Activated CD4-positive, CD25-positive, alpha-beta regulatory T cell treated with anti-CD3 and anti-CD28 coated beads, Interleukin-2, amount 50 U/mL, for 16 hours (primary cell): ENCODE results near the gene LRP11.
"Not testable (repeated sequence)": the region's sequence is repeated elsewhere in the genome, so short reads cannot be mapped to it uniquely, and the experiment has no call there.

ENCODE experiments used
- DNase-seq: peaks from one replicate; pipeline ENCODE4 v3.0.0-alpha.2; 2020; ENCODE audit warnings: low read depth, low spot score

The LRP11 gene, protein sequence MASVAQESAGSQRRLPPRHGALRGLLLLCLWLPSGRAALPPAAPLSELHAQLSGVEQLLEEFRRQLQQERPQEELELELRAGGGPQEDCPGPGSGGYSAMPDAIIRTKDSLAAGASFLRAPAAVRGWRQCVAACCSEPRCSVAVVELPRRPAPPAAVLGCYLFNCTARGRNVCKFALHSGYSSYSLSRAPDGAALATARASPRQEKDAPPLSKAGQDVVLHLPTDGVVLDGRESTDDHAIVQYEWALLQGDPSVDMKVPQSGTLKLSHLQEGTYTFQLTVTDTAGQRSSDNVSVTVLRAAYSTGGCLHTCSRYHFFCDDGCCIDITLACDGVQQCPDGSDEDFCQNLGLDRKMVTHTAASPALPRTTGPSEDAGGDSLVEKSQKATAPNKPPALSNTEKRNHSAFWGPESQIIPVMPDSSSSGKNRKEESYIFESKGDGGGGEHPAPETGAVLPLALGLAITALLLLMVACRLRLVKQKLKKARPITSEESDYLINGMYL

DNA sequence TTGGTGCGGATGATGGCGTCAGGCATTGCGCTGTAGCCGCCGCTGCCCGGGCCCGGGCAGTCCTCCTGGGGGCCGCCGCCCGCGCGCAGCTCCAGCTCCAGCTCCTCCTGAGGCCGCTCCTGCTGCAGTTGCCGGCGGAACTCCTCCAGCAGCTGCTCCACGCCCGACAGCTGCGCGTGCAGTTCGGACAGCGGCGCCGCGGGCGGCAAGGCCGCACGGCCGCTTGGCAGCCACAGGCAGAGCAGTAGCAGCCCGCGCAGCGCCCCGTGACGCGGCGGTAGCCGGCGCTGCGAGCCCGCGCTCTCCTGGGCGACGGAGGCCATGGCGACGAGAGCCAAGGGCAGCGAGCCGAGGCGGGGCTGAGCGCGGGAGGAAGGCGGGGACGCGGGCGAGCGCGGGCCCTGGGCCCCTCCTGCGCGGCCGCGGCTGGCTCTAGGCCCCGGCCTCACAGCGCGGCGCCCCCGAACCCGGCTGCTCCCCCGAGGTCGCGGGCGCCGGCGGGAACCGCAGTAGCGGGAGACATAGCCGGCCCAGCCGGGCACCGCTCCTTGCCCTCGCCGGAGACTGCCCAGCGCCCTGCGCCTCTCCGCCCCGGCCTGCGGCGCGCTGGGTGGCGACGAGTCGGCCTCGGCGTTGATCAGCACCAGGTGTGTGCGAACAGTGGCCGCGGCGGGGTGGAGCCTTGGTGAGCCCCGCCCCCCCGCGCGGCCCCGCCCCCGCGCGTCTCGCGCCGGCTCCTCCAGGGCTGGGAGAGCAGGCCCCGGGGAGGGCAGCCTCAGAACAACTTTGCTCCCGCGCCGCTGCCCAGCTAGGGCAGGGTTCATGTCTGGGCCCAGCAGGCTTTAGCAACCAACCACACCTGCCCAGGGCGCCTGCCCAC is at the start of gene LRP11:
LRP11 (minus strand) TSS at position 662 of the 880 bp plus-strand sequence; CDS start at position 323, 339 bp downstream.
- peak; percentile 50 for DNase-seq

DNA sequence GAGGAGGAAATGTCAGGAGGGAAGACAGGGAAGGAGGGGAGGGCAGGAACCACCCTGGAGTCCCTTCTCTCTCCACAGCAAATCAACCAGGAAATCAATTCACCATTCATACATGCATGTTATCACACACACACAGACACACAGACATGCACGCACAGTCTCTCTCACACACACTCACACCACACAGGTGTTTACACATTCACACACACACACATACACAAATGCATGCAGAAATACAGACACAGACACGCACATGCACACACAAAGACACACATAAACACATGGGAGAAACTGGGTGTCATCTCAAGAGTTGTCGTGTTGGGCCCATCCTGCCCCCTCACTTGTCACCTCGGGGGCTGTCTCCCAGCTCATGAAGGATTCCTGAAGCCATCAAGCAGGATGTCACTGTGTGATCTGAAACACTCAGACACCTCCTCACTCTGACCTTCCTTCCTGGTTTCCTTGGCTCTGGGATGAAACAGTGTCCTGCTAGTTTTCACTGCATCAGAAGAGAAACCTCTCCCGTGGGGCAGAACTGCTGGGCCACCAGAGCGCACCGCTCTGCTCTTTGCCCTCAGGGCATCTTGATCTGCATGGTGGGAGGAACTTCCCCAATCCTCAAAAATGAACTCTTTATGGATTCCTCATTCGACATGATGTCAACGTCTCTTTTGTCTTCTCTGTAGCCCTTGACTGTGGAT is 49.5 kb upstream of the LRP11 start:
- no peak for DNase-seq

DNA sequence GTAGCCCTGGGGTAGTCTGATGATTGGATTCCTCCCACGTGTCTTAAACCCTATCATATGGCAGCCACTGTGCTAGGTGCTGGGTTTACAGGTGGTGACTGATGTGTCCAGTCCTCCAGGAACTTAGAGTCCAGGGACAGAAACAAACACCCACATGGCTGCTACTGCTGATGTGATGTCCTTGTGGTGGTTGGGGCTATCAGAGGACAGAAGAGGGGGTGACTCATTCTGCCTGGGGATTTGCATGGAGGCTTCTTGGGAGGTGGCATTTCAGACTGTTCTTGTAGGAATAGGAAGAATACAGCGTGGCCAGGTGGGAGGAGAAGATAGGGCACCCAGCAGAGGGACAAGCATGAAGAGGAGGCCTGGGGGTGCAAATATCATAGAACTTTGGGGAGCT is 48.9 kb upstream of the LRP11 start:
- DNase-seq = no peak

GRCh38 chr6:149912680-149913079 is 48.5 kb upstream of the LRP11 start:
- DNase-seq = not testable (repeated sequence)

- DNase-seq = no peak
Observed at GRCh38 chr6:149910721-149911151, 46.6 kb upstream of the LRP11 start.

DNA sequence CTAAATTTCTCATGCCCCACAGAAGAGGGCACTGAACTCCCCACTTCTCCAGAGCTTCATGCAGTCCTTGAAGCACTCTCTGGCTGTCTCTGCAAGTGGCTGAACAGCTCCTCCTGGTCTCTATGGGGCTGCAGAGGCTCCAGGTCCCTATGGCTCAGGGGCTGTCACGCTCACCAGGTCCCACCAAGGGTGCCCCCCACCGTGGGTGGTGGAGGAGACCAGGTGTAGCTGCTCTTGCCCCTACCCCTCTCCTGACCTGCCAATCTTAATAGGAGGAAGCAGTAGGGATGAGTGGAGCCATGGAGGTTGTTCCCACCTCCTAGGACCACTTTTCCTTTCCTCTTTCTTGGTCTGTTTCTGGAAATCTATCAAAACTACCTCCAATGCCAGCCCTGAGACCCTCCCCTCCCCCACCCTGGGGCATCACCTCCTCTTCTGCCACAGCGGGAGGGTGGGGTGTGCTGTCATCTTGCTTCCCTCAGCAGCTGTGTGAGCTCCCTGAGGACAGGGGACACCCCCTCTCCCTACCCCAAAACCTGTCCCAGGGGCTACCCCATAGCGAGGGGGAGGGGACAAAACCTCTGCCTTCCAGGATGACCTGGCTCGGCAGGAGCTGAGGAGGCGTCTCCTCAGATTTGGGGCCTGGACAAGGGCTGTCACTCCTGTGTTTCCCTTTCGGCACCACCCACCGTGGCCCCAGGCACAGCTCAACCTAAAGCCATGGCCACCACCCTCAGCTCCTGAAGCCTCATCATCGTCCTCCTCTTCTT is 45.7 kb upstream of the LRP11 start:
- DNase-seq = no peak

DNA sequence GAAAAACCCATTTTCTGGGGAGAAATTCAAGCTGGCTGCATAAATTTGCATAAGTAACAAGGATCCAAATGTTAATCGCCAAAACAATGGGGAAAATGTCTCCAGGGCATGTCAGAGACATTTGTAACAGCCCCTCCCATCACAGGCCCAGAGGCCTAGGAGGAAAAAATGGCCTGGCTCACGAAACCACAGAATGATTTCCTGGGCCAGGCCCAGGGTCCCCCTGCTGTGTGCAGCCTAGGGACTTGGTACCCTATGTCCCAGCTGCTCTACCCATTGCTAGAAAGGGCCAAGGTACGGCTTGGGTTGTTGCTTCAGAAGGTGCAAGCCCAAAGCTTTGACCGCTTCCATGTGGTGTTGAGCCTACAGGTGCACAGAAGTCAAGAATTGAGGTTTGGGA is 44.3 kb upstream of the LRP11 start:
- DNase-seq = not testable (repeated sequence)

DNA sequence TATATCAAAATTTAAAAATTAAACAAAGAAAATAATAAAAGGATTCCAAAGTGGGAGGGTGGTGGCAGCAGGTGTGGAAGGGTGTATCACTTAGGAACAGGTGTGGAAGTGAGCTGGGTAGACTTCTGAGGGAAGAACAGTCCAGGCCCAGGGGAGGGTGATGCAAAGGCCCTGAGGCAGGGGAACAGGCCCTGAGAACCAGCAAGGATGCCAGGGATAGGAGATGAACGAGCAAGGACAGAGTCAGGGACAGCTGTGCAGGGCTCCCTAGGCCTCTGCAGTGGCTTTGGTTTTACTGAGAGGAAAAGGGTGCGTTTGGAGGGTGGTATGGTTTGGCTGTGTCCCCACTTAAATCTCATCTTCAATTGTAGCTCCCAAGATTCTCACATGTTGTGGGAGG is 43.2 kb upstream of the LRP11 start:
- DNase-seq = no peak

DNA sequence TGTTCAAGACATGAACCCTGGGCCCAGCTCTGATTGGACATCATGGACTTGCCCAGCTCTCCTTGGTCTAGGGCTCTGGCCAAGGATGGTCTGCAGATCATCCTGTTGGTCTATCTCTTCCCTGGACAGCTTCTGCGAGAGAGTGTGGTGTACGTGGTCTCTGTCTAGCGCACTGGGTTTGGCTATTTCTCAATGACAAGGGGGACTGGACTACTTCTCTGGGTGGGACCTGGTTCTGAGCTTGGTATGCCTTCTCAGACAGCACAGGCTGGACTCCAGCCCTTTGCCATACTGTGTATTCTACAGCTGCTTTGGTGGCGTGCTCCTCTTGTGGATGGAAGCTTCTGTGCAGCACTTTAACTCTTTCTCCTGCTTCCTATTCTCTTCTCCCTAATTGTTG is 42.2 kb upstream of the LRP11 start:
- DNase-seq = no peak

DNA sequence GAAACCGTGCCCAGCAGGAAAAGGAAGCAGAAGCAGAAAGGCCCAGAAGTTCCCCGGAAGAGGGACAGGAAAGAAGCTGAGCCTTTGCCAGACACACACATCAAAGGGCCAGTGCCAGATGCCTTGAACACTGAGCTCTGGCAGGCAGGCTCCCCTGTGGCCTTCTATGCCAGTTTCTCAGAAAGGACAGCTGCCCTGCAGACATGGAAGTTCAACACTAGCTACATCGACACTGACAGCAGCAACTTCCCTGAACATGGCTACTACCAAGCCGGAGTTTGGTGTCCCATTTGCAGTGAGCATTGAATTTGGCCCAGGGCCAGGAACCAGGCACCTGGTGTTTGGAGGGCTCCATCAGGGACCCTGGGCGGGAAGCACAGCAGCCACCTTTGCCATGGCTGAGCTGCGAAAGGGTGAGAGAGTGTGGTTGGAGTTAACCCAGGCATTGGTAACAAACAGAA is 41.8 kb upstream of the LRP11 start:
- DNase-seq = no peak

GRCh38 chr6:149905371-149905910 is 41.3 kb upstream of the LRP11 start:
- DNase-seq = no peak

DNA sequence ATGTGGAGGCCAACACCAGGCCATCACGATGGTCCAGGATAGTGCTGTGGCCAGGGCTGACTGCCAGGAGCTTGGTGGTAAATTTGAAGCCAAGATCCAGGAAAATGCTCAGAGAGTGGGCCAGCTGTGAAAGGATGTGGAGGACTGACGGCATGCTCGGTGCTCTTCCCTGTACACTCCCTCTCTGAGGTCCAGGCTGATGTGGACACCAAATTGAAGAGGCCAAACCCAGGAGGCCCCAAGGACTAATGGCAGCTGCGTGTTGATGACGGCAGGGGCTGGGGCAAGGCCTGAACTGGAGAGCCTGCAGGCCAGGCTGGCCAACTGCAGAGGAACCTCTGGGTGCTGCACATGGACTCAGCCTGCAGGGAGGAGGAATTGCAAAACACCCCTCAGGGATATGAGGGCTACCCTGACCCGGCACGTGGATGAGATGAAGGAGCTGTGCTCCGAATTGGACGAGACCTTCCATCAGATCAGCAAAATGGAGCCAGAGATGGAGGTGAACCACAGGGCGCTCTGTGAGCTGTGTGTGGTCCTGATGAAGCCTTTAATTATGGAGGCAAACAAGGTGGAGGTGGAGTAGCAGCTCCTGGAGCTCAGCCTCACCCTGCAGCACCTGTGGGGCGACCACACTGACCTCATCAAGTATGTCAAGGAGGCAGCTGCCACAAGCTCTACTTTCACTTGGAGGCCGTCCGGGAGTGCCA is 40.7 kb upstream of the LRP11 start:
- no peak for DNase-seq

GRCh38 chr6:149903938-149904611 is 39.9 kb upstream of the LRP11 start:
- no peak for DNase-seq

DNA sequence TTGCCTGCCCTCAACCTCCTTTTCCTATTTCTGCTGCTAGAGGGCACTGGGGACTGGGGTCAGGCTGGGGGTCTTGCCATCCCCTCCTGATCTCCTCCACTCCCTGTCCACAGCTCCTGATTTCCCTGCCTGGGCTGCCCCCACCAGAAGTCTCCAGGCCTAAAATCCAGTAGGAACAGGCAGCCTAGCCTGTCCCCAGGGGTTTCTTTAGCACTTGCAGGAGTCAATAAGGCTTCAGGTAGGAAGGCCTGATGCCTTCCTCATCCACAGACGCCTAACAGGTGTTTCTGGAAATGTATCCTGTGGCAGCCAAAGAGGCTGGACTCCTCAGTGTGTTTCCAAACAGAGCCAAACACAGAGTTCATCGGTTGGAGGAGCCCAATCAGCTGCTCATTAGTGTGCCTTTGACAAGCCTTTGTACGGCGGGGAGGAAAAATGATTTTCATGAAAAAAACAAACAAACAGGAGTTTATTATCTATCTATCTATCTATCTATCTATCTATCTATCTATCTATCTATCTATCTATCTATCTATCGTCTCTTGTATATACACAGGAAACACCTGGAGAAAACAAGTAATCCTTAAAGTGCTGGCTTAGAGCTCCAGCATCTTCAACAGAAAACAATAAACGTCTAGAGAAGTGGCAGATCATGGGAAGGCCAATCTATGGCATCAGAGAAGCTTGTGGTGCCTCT is 37.4 kb upstream of the LRP11 start:
- DNase-seq = no peak

- DNase-seq = no peak
Observed at GRCh38 chr6:149900620-149901443, 36.7 kb upstream of the LRP11 start.

- no peak for DNase-seq
Observed at GRCh38 chr6:149899926-149900619, 35.9 kb upstream of the LRP11 start.

GRCh38 chr6:149899486-149899885 is 35.3 kb upstream of the LRP11 start:
- no peak for DNase-seq
